Measurements from ENCODE around the gene ZMYM4.

- TF ChIP-seq EZH2 (IDR thresholded peaks at IDR 0.05; ENCODE audit: borderline replicate concordance, control insufficient read depth, low read depth, low read length), result no peak
- no peak for TF ChIP-seq GABPA (IDR thresholded peaks at IDR 0.05; ENCODE audit: low read depth)
- no peak for TF ChIP-seq CTCF (IDR thresholded peaks at IDR 0.05 in 2 of 3, conservative IDR thresholded peaks at IDR 0.05 in 1 of 3; ENCODE audit: control insufficient read depth in 2 of 3, extremely low read depth in 1 of 3, insufficient read depth in 1 of 3, low read depth in 3 of 3, low read length in 3 of 3)
- no peak for TF ChIP-seq GATAD2B (conservative IDR thresholded peaks at IDR 0.05; ENCODE audit: low read depth)
- TF ChIP-seq E2F4 (IDR thresholded peaks at IDR 0.05; ENCODE audit: low read depth, low read length), result no peak
- no peak for TF ChIP-seq ZSCAN29 (IDR thresholded peaks at IDR 0.05)
Measured at GRCh38 chr1:35301674-35302392, 33.3 kb downstream of the ZMYM4 start.

Data from GM12878 (cell line).